IMR-90 (cell line): ENCODE data around the gene MADD. TPM values are rescaled to one million over a fixed set of nuclear protein-coding genes. Genes with fewer than 3 reads are reported as not detected.

Experiments
- ATAC-seq: fragments of 200-7000 bp; cut with Tn5 transposase; 2 replicates; pipeline ENCODE4 v1.9.1; 2020; ENCODE audit warnings: low read depth, mild to moderate bottlenecking, moderate library complexity
- BruUV-seq: library from RNA; stranded (reverse); fragments of 400-500 nt; replicated peaks from 2 replicates; lab custom pipeline; 2021; lab: Mats Ljungman, UMichigan
- CTCF ChIA-PET: fragments of 300-600 bp; formaldehyde crosslinking; extraction: SDS; loops from one replicate; lab custom pipeline; 2021; ENCODE audit warnings: antibody characterized with exemption; lab: Yijun Ruan, JAX
- POLR2A ChIA-PET: fragments of 300-600 bp; sonication (Branson Sonifier 250); formaldehyde crosslinking; loops from one replicate; lab custom pipeline; 2022; ENCODE audit warnings: antibody characterized with exemption; ENCODE audit not compliant: unreplicated experiment; lab: Charles Lee
- DNase-seq: peaks from one replicate; pipeline ENCODE4 v3.0.0; 2013
- H2AFZ ChIP-seq: replicated peaks from 2 replicates; pipeline ENCODE3; 2013; ENCODE audit warnings: low read length, mild to moderate bottlenecking; ENCODE audit not compliant: poor library complexity
- H2AK5ac ChIP-seq: 2 replicates; pipeline ENCODE4 v1.6.1; 2013; ENCODE audit warnings: low read depth, low read length, inconsistent platforms
- H2AK9ac ChIP-seq: replicated peaks from 2 replicates; pipeline ENCODE3; 2013; ENCODE audit warnings: mild to moderate bottlenecking, low read depth, low read length, moderate library complexity; ENCODE audit not compliant: poor library complexity
- H2BK120ac ChIP-seq: 2 replicates; pipeline ENCODE4 v1.6.1; 2013; ENCODE audit warnings: low read depth, low read length, inconsistent platforms
- H2BK15ac ChIP-seq: 3 replicates; pipeline ENCODE4 v1.6.1; 2013; ENCODE audit warnings: low read depth, low read length, inconsistent platforms
- H2BK20ac ChIP-seq: 2 replicates; pipeline ENCODE4 v1.6.1; 2013; ENCODE audit warnings: low read depth, mild to moderate bottlenecking, inconsistent platforms, low read length, moderate library complexity
- H2BK5ac ChIP-seq: 2 replicates; pipeline ENCODE4 v1.6.1; 2013; ENCODE audit warnings: mild to moderate bottlenecking, low read depth, low read length, inconsistent platforms; ENCODE audit not compliant: poor library complexity, severe bottlenecking
- H3K14ac ChIP-seq: replicated peaks from 2 replicates; pipeline ENCODE4 v1.6.1; 2013; ENCODE audit warnings: low read depth, low read length, inconsistent platforms
- H3K18ac ChIP-seq: 2 replicates; pipeline ENCODE4 v1.6.1; 2013; ENCODE audit warnings: low read depth, low read length, control low read depth
- H3K23ac ChIP-seq: 2 replicates; pipeline ENCODE4 v1.6.1; 2013; ENCODE audit warnings: low read depth, low read length, inconsistent platforms
- H3K27ac ChIP-seq: 2 replicates; pipeline ENCODE4 v1.5.1; 2013; ENCODE audit warnings: mild to moderate bottlenecking, control low read depth, low read length; ENCODE audit not compliant: insufficient read depth
- H3K27me3 ChIP-seq: 2 replicates; pipeline ENCODE4 v1.6.1; 2013; ENCODE audit warnings: low read length; ENCODE audit not compliant: control insufficient read depth, insufficient read depth
- H3K36me3 ChIP-seq: 2 replicates; pipeline ENCODE4 v1.6.1; 2013; ENCODE audit warnings: low read length, mixed read lengths; ENCODE audit not compliant: control insufficient read depth, insufficient read depth
- H3K4ac ChIP-seq: 2 replicates; pipeline ENCODE4 v1.6.1; 2013; ENCODE audit warnings: low read depth, low read length, inconsistent platforms
- H3K4me1 ChIP-seq: 2 replicates; pipeline ENCODE4 v1.6.1; 2013; ENCODE audit warnings: low read length, mixed read lengths; ENCODE audit not compliant: control insufficient read depth, insufficient read depth
- H3K4me2 ChIP-seq: 2 replicates; pipeline ENCODE4 v1.6.1; 2013; ENCODE audit warnings: low read depth, mild to moderate bottlenecking, control low read depth, low read length, moderate library complexity
- H3K4me3 ChIP-seq: 2 replicates; pipeline ENCODE4 v1.5.1; 2013; ENCODE audit warnings: low read depth, mild to moderate bottlenecking, control low read depth, low read length, moderate library complexity; ENCODE audit not compliant: insufficient read depth
- H3K56ac ChIP-seq: 2 replicates; pipeline ENCODE4 v1.6.1; 2013; ENCODE audit warnings: low read length, inconsistent platforms; ENCODE audit not compliant: insufficient read depth; ENCODE audit errors: extremely low read depth
- H3K79me1 ChIP-seq, 2 experiments: 2 replicates each; pipeline ENCODE4 v1.6.1; 2013; ENCODE audit warnings: low read length in 2 of 2, inconsistent platforms in 1 of 2, low read depth in 1 of 2
- H3K9ac ChIP-seq: 2 replicates; pipeline ENCODE4 v1.6.1; 2013; ENCODE audit warnings: low read depth, low read length, control low read depth
- H3K9me1 ChIP-seq: 2 replicates; pipeline ENCODE4 v1.6.1; 2013; ENCODE audit warnings: low read length, inconsistent platforms; ENCODE audit not compliant: insufficient read depth
- H3K9me3 ChIP-seq: 2 replicates; pipeline ENCODE4 v1.6.1; 2013; ENCODE audit warnings: low read length; ENCODE audit not compliant: control insufficient read depth, insufficient read depth
- H4K20me1 ChIP-seq: 2 replicates; pipeline ENCODE4 v1.6.1; 2013; ENCODE audit warnings: low read length, inconsistent platforms; ENCODE audit not compliant: insufficient read depth
- H4K5ac ChIP-seq: 2 replicates; pipeline ENCODE4 v1.6.1; 2013; ENCODE audit warnings: mild to moderate bottlenecking, low read depth, low read length, control low read depth
- H4K8ac ChIP-seq, 2 experiments: 2 replicates each; pipeline ENCODE4 v1.6.1; 2013; ENCODE audit warnings: low read depth in 2 of 2, low read length in 2 of 2, control low read depth in 1 of 2, inconsistent platforms in 1 of 2
- H4K91ac ChIP-seq: 2 replicates; pipeline ENCODE4 v1.6.1; 2013; ENCODE audit warnings: low read depth, low read length, inconsistent platforms; ENCODE audit not compliant: insufficient read depth
- BHLHE40 ChIP-seq: fragments of 150-350 bp; IDR thresholded peaks from 2 replicates; pipeline ENCODE4 v1.6.1; 2016; ENCODE audit warnings: mild to moderate bottlenecking, low read depth, low read length
- CEBPB ChIP-seq: IDR thresholded peaks from 2 replicates; pipeline ENCODE4 v1.6.1; 2012; ENCODE audit warnings: low read depth, low read length, improper control_type of control experiment
- CHD1 ChIP-seq: IDR thresholded peaks from 2 replicates; pipeline ENCODE4 v1.6.1; 2012; ENCODE audit warnings: low read depth, low read length, improper control_type of control experiment
- CTCF ChIP-seq: conservative IDR thresholded peaks from 2 replicates; pipeline ENCODE4 v1.5.1; 2012; ENCODE audit warnings: mild to moderate bottlenecking, low read depth, low read length, improper control_type of control experiment
- ELK1 ChIP-seq: fragments of 150-350 bp; IDR thresholded peaks from 2 replicates; pipeline ENCODE4 v1.6.1; 2016; ENCODE audit warnings: low read depth, mild to moderate bottlenecking, low read length, moderate library complexity, borderline replicate concordance
- FOS ChIP-seq: fragments of 150-350 bp; IDR thresholded peaks from 2 replicates; pipeline ENCODE4 v1.6.1; 2016; ENCODE audit warnings: low read depth, low read length
- MAFK ChIP-seq: IDR thresholded peaks from 2 replicates; pipeline ENCODE4 v1.6.1; 2012; ENCODE audit warnings: low read depth, low read length, improper control_type of control experiment
- MAZ ChIP-seq: IDR thresholded peaks from 2 replicates; pipeline ENCODE4 v1.6.1; 2012; ENCODE audit warnings: low read depth, mild to moderate bottlenecking, low read length, improper control_type of control experiment, moderate library complexity, borderline replicate concordance
- MXI1 ChIP-seq: IDR thresholded peaks from 2 replicates; pipeline ENCODE4 v1.6.1; 2012; ENCODE audit warnings: low read depth, mild to moderate bottlenecking, low read length, moderate library complexity, borderline replicate concordance
- NFE2L2 ChIP-seq: fragments of 150-350 bp; IDR thresholded peaks from 2 replicates; pipeline ENCODE4 v1.6.1; 2016; ENCODE audit warnings: low read depth, mild to moderate bottlenecking, low read length
- POLR2A ChIP-seq: IDR thresholded peaks from 2 replicates; pipeline ENCODE4 v1.6.1; 2012; ENCODE audit warnings: mild to moderate bottlenecking, low read depth, low read length
- RAD21 ChIP-seq: IDR thresholded peaks from 2 replicates; pipeline ENCODE4 v1.6.1; 2012; ENCODE audit warnings: low read length, improper control_type of control experiment
- RCOR1 ChIP-seq: IDR thresholded peaks from 2 replicates; pipeline ENCODE4 v1.6.1; 2012; ENCODE audit warnings: mild to moderate bottlenecking, low read length, improper control_type of control experiment; ENCODE audit not compliant: insufficient replicate concordance
- RFX5 ChIP-seq: IDR thresholded peaks from 2 replicates; pipeline ENCODE4 v1.8.0; 2012; ENCODE audit warnings: low read depth, mild to moderate bottlenecking, low read length, moderate library complexity
- SMC3 ChIP-seq: fragments of 150-350 bp; IDR thresholded peaks from 2 replicates; pipeline ENCODE4 v1.6.1; 2016; ENCODE audit warnings: low read depth, mild to moderate bottlenecking, antibody characterized with exemption, low read length, moderate library complexity
- WGBS, 2 experiments: methylation state at CpG; one replicate each; pipeline versions ENCODE4 v1.1.5 to v1.1.7; 2013; ENCODE audit warnings: missing lambda C conversion rate in 2 of 2; ENCODE audit not compliant: insufficient read length in 1 of 2; ENCODE audit errors: extremely low coverage in 2 of 2; 5-methylcytosine and 5-hydroxymethylcytosine counted together
- dilution Hi-C: fragments of 300-500 bp; cut with HindIII; formaldehyde crosslinking; loops from one replicate; pipeline ENCODE4 v1.14.3; 2018; ENCODE audit warnings: low sequenced_read_pairs; ENCODE audit not compliant: unreplicated experiment
- in situ Hi-C: fragments of 300-500 bp; cut with MboI; formaldehyde crosslinking; loops from 3 replicates; pipeline ENCODE4 v1.14.3; 2019; ENCODE audit warnings: low sequenced_read_pairs, inconsistent platforms, mixed read lengths
- intact Hi-C: fragments of 100-400 bp; cut with micrococcal nuclease; formaldehyde crosslinking; loops from 2 replicates; pipeline ENCODE4 v1.10.0; 2022
- polyA plus RNA-seq, 3 experiments: library from polyadenylated mRNA; depleted of rRNA; stranded (reverse); fragments of >200 nt; gene quantifications; 2 replicates each; pipeline ENCODE4 v1.2.3, GENCODE V29; 2012; ENCODE audit warnings: low replicate concordance in 1 of 3
- total RNA-seq: library from RNA; depleted of rRNA; stranded (reverse); fragments of >200 nt; gene quantifications from 2 replicates; pipeline ENCODE4 v1.2.3, GENCODE V29; 2012
- TF ChIP-seq, protein P1 (sequence below): fragments of 150-350 bp; IDR thresholded peaks from 2 replicates; pipeline ENCODE4 v1.6.1; 2017; ENCODE audit warnings: mild to moderate bottlenecking, antibody characterized with exemption, low read length, low read depth

The MADD gene
- total and polyA plus RNA-seq, 2 of the 4 experiments (the other 2 are of a cell fraction) = 13.3 to 16.4 TPM

DNA sequence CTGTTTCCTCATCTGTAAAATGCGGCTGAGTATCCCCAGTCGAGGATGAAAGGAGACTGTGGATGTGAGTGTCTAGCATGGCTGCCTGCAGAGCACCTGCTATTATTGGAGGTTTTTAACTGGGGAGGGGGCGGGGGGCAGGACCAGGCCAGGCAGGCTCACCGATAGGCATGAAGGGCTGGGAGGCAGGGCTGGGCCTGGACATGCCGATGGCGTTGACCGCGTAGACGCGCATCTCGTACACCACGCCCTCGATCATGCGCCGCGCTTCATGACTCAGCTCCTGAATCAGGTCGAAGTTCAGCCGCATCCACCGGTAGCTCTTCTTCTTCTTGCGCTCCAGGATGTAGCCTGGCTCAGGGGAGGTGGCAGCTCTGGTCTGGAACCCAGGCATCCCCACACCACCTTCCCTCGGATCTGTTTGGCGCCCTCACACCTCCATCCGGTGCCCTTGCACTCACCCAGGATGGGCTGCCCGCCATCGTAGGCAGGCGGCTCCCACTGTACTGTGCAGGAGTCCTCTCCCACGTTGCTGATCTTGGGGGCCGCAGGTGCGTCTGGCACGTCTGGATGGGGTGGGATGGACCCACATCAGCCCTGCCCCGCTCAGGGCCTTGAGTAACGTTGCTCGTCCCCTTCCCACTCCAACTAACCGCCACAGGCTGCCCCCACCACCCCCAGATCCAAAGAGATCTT, 67.4 kb downstream of the MADD start:
- Histone ChIP-seq H2BK20ac (no peak overlapping the region), H3K9ac (no peak overlapping the region), H3K79me1 (no peaks in the 10 kb centered on the region), H4K20me1 (no peaks in the 10 kb centered on the region; the same call in 1 of the 2 replicates), H4K91ac (no peak overlapping the region), H2BK15ac (no peak overlapping the region), H3K9me1 (no peaks in the 10 kb centered on the region), H3K56ac (no peak overlapping the region), H2BK5ac (no peak overlapping the region), H3K4ac (no peak overlapping the region), H3K27me3 (no peaks in the 10 kb centered on the region; the same call in 1 of the 2 replicates), H3K14ac (no peak overlapping the region), H3K18ac (no peak overlapping the region), H3K9me3 (no peaks in the 10 kb centered on the region), H2AK9ac (no peak overlapping the region), H3K4me1 (no peaks in the 10 kb centered on the region), H3K27ac (no peak overlapping the region), H2AK5ac (no peak overlapping the region), H3K36me3 (no peaks in the 10 kb centered on the region), H3K4me2 (no peak overlapping the region), H3K23ac (no peak overlapping the region), H2AFZ (no peak overlapping the region), H3K4me3 (no peak overlapping the region), H4K5ac (no peak overlapping the region), H2BK120ac (no peak overlapping the region), H4K8ac (no peak overlapping the region)
- DNase-seq = no peak
- in situ Hi-C loops = no loop called here
- CTCF ChIA-PET = no interaction called here
- BruUV-seq = no TSS peak
- POLR2A ChIA-PET = no interaction called here
- ATAC-seq = no peak
- TF ChIP-seq MAZ = no peak
- TF ChIP-seq RFX5 = no peak
- TF ChIP-seq ELK1 = no peak
- no peak for TF ChIP-seq FOS
- TF ChIP-seq BHLHE40 = no peak
- TF ChIP-seq CEBPB = no peak
- no peak for TF ChIP-seq RCOR1
- TF ChIP-seq, protein P1, sequence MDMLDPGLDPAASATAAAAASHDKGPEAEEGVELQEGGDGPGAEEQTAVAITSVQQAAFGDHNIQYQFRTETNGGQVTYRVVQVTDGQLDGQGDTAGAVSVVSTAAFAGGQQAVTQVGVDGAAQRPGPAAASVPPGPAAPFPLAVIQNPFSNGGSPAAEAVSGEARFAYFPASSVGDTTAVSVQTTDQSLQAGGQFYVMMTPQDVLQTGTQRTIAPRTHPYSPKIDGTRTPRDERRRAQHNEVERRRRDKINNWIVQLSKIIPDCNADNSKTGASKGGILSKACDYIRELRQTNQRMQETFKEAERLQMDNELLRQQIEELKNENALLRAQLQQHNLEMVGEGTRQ = no peak
- no peak for TF ChIP-seq CHD1
- TF ChIP-seq NFE2L2 = no peak
- no peak for TF ChIP-seq RAD21
- TF ChIP-seq SMC3 = no peak
- TF ChIP-seq POLR2A = no peak
- no peak for TF ChIP-seq MXI1
- TF ChIP-seq MAFK = no peak
- TF ChIP-seq CTCF = no peak
- intact Hi-C loops = no loop called here
- 93% methylated on average over 19 of the region's 34 CpGs; no CpG with 5 or more reads in 1 of the 2 experiments for WGBS, 2 experiments
- dilution Hi-C loops = no loop called here
